GM23248 (cell line): Measurements from ENCODE around the gene CDK14. TPM values are rescaled to one million over a fixed set of nuclear protein-coding genes. Genes with fewer than 3 reads are reported as not detected.

Experiments
- DNase-seq: peaks from one replicate; pipeline ENCODE4 v3.0.0-alpha.2; 2015
- H2AFZ ChIP-seq: fragments of 200-600 bp; sonication (generic); 2 replicates; pipeline ENCODE4 v1.6.1; 2016; ENCODE audit warnings: antibody characterized with exemption
- H3F3A ChIP-seq: fragments of 200-600 bp; sonication (generic); 2 replicates; pipeline ENCODE4 v1.6.1; 2016; ENCODE audit warnings: mild to moderate bottlenecking, antibody characterized with exemption, mixed run types; ENCODE audit not compliant: insufficient read depth
- H3K27ac ChIP-seq: fragments of 200-600 bp; sonication (generic); 2 replicates; pipeline ENCODE4 v1.5.1; 2016; ENCODE audit warnings: mild to moderate bottlenecking
- H3K27me3 ChIP-seq: fragments of 200-600 bp; sonication (generic); replicated peaks from 2 replicates; pipeline ENCODE4 v1.6.1; 2016; ENCODE audit warnings: mild to moderate bottlenecking; ENCODE audit not compliant: insufficient read depth
- H3K36me3 ChIP-seq: fragments of 200-600 bp; sonication (generic); 2 replicates; pipeline ENCODE4 v1.6.1; 2016; ENCODE audit warnings: low read depth, mild to moderate bottlenecking
- H3K4me1 ChIP-seq: fragments of 200-600 bp; sonication (generic); 2 replicates; pipeline ENCODE4 v1.6.1; 2016; ENCODE audit warnings: mild to moderate bottlenecking; ENCODE audit not compliant: insufficient read depth
- H3K4me2 ChIP-seq: fragments of 200-600 bp; sonication (generic); one replicate; pipeline ENCODE4 v1.6.1; 2016; ENCODE audit warnings: mild to moderate bottlenecking; ENCODE audit not compliant: unreplicated experiment
- H3K4me3 ChIP-seq: fragments of 200-600 bp; sonication (generic); 2 replicates; pipeline ENCODE4 v1.5.1; 2016; ENCODE audit warnings: mild to moderate bottlenecking
- H3K79me2 ChIP-seq: fragments of 200-600 bp; sonication (generic); 2 replicates; pipeline ENCODE4 v1.6.1; 2016; ENCODE audit warnings: mild to moderate bottlenecking; ENCODE audit not compliant: insufficient read depth
- H3K9ac ChIP-seq: fragments of 200-600 bp; sonication (generic); 2 replicates; pipeline ENCODE4 v1.6.1; 2016; ENCODE audit warnings: mild to moderate bottlenecking
- H3K9me2 ChIP-seq: fragments of 200-600 bp; sonication (generic); 2 replicates; pipeline ENCODE4 v1.6.1; 2016; ENCODE audit warnings: mixed run types, mild to moderate bottlenecking, moderate library complexity; ENCODE audit not compliant: insufficient read depth
- H3K9me3 ChIP-seq: fragments of 200-600 bp; sonication (generic); one replicate; pipeline ENCODE4 v1.6.1; 2017; ENCODE audit warnings: low read depth
- H4K20me1 ChIP-seq: fragments of 200-600 bp; sonication (generic); 2 replicates; pipeline ENCODE4 v1.6.0; 2016; ENCODE audit not compliant: insufficient read depth
- EZH2 ChIP-seq: fragments of 200-600 bp; sonication (generic); IDR thresholded peaks from 2 replicates; pipeline ENCODE4 v1.6.1; 2018; ENCODE audit warnings: antibody characterized with exemption, mild to moderate bottlenecking; ENCODE audit not compliant: insufficient read depth, poor library complexity, severe bottlenecking
- EZH2phosphoT487 ChIP-seq: fragments of 200-600 bp; sonication (generic); IDR thresholded peaks from 2 replicates; pipeline ENCODE4 v1.6.1; 2018; ENCODE audit warnings: antibody characterized with exemption, moderate library complexity, mild to moderate bottlenecking, low read depth; ENCODE audit not compliant: insufficient read depth
- WGBS, 2 experiments: methylation state at CpG; one replicate each; pipeline ENCODE4 v1.1.6; 2015 to 2017; ENCODE audit warnings: low lambda C conversion rate in 2 of 2, low coverage in 1 of 2; ENCODE audit errors: missing lambda C conversion rate in 2 of 2; 5-methylcytosine and 5-hydroxymethylcytosine counted together
- in situ Hi-C: fragments of 300-500 bp; cut with MboI; formaldehyde crosslinking; loops from 2 replicates; pipeline ENCODE4 v1.15.0; 2020
- polyA plus RNA-seq: library from polyadenylated mRNA; unstranded; fragments of >200 nt; fragmentation: Nextera tagmentation; extraction: Ambion mirVana; gene quantifications from 2 replicates; pipeline ENCODE4 v1.2.1, GENCODE V29; 2016
- total RNA-seq: library from RNA; depleted of rRNA; stranded (reverse); fragments of >200 nt; shearing (Covaris generic); gene quantifications from 2 replicates; pipeline ENCODE4 v1.2.3, GENCODE V29; 2014

Gene CDK14
- total and polyA plus RNA-seq, 2 experiments from 2014 or later = 19.9 to 21.2 TPM

- Histone ChIP-seq H3K36me3 (peaks cover 5% of the 10 kb centered on the region; the same call in 1 of the 2 replicates), H3K9ac (no peak overlapping the region), H4K20me1 (no peaks in the 10 kb centered on the region), H3K4me3 (no peak overlapping the region), H3F3A (no peaks in the 10 kb centered on the region), H3K27ac (no peak overlapping the region), H3K79me2 (peaks cover 97% of the 10 kb centered on the region), H3K9me3 (no peaks in the 10 kb centered on the region), H3K27me3 (no peaks in the 10 kb centered on the region), H2AFZ (no peak overlapping the region), H3K4me2 (no peak overlapping the region), H3K4me1 (no peaks in the 10 kb centered on the region), H3K9me2 (no peaks in the 10 kb centered on the region)
- in situ Hi-C loops = no loop called here
- TF ChIP-seq EZH2 = no peak
- TF ChIP-seq EZH2phosphoT487 = no peak
- DNase-seq = no peak
These were observed 52.7 kb downstream of the CDK14 start for GRCh38 chr7:90648834-90649233.

DNA sequence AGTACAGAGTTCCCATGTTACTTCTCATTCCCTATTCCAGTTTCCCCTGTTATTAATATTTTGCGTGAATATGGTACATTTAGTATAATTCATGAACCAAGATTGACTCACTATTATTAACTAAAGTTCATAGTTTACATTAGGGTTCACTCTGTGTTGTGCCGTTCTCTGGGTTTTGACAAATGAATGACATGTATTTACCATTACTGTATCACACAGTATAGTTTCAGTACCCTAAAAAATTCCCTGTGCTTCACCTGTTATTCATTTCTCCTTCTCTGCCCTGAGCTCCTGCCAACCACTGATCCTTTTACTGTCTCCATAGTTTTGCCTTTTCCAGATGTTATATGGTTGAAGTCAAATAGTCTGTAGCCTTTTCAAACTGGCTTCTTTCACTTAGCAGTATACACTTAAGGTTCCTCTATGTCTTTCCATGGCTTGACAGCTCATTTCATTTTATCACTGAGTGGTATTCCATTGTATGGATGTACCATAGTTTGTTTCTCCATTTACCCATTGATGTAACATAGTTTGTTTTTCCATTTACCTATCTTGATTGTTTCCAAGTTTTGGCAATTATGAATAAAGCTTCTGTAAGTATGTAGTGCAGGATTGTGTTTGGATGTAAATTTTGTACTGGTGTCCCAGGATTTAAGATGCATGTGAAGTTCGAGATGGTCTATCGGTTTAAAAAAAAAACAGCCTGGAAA lies 58.8 kb downstream of the CDK14 start:
- Histone ChIP-seq H3K9ac (no peak overlapping the region), H3K9me3 (no peaks in the 10 kb centered on the region), H4K20me1 (no peaks in the 10 kb centered on the region), H3K9me2 (no peaks in the 10 kb centered on the region; the same call in 1 of the 2 replicates), H3K4me3 (0 out of 2 replicates have a peak overlapping the region, but pooled peaks have one; percentile 25), H3K27ac (peak overlapping the region; percentile 59), H3K36me3 (no peaks in the 10 kb centered on the region), H3K27me3 (no peaks in the 10 kb centered on the region), H3K4me2 (peak overlapping the region; percentile 21), H2AFZ (no peak overlapping the region), H3F3A (peaks cover 32% of the 10 kb centered on the region), H3K79me2 (peaks cover 85% of the 10 kb centered on the region), H3K4me1 (peaks cover 28% of the 10 kb centered on the region)
- 93 to 96% methylated on average over 4 of the region's 4 CpGs for WGBS, 2 experiments
- in situ Hi-C loops = no loop called here
- DNase-seq = no peak
- no peak for TF ChIP-seq EZH2
- no peak for TF ChIP-seq EZH2phosphoT487

- peak overlapping the region; percentile 25; the same call in 1 of the 2 replicates for H3K4me3 ChIP-seq
- no peaks in the 10 kb centered on the region for H4K20me1 ChIP-seq
- peak overlapping the region; percentile 59 for H3K27ac ChIP-seq
- H2AFZ ChIP-seq = no peak overlapping the region
- no peak overlapping the region for H3K9ac ChIP-seq
- H3K9me3 ChIP-seq = no peaks in the 10 kb centered on the region
- peaks cover 85% of the 10 kb centered on the region for H3K79me2 ChIP-seq
- no peaks in the 10 kb centered on the region for H3K36me3 ChIP-seq
- H3K27me3 ChIP-seq = no peaks in the 10 kb centered on the region
- H3F3A ChIP-seq = peaks cover 32% of the 10 kb centered on the region
- 0% methylated on average over 2 of the region's 2 CpGs for WGBS, 2 experiments
- H3K9me2 ChIP-seq = no peaks in the 10 kb centered on the region; the same call in 1 of the 2 replicates
- peak overlapping the region; percentile 21 for H3K4me2 ChIP-seq
- TF ChIP-seq EZH2phosphoT487 = no peak
- no peak for TF ChIP-seq EZH2
- DNase-seq = peak; percentile 79
- H3K4me1 ChIP-seq = peaks cover 28% of the 10 kb centered on the region
- in situ Hi-C loops = no loop called here
These were observed 59.4 kb downstream of the CDK14 start for GRCh38 chr7:90655566-90655965.

DNA sequence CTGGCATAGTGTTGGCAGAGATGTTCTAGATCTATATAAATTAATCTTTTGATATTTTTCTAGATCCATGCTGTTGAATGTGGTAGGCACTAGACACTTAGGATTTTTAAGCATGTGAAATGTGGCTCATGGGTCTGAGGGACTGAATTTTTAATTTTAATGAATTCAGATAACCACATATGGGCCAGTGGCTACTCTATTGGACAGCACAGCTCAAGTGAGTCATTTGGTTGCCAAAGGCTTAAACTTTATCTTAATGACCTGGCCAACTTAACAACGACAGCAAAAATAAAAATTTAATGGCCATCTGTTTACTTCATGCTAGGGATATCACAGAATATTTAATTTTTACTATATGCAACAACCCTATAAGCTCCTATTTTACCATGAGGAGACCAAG lies 61.4 kb downstream of the CDK14 start:
- peaks cover 42% of the 10 kb centered on the region for H3K4me1 ChIP-seq
- WGBS, 2 experiments = 85 to 91% methylated on average over 1 of the region's 1 CpG
- no peak overlapping the region for H3K4me2 ChIP-seq
- no peaks in the 10 kb centered on the region for H3K36me3 ChIP-seq
- no peak overlapping the region for H2AFZ ChIP-seq
- no peaks in the 10 kb centered on the region; the same call in 1 of the 2 replicates for H3K9me2 ChIP-seq
- in situ Hi-C loops = no loop called here
- no peak for DNase-seq
- H3K79me2 ChIP-seq = peaks cover 87% of the 10 kb centered on the region
- H3K27me3 ChIP-seq = no peaks in the 10 kb centered on the region
- no peaks in the 10 kb centered on the region for H4K20me1 ChIP-seq
- H3F3A ChIP-seq = peaks cover 32% of the 10 kb centered on the region
- no peak overlapping the region for H3K4me3 ChIP-seq
- H3K27ac ChIP-seq = no peak overlapping the region
- H3K9me3 ChIP-seq = no peaks in the 10 kb centered on the region
- TF ChIP-seq EZH2phosphoT487 (no peak), EZH2 (no peak)
- H3K9ac ChIP-seq = no peak overlapping the region
